Ammon's horn (tissue), 1 donor: ENCODE results near the gene RPL36.
A peak's percentile ranks its signal among the peaks of the same experiment; 100 is the strongest.

Experiments used
- DNase-seq: peaks from one replicate; pipeline ENCODE4 v3.0.0-alpha.2; 2016; ENCODE audit warnings: low spot score

The RPL36 gene

GRCh38 chr19:5690125-5690954, at the start of gene RPL36:
RPL36 (plus strand) TSS chr19:5690295; CDS start chr19:5690508, 213 bp downstream.
- DNase-seq = peak; percentile 96

DNA sequence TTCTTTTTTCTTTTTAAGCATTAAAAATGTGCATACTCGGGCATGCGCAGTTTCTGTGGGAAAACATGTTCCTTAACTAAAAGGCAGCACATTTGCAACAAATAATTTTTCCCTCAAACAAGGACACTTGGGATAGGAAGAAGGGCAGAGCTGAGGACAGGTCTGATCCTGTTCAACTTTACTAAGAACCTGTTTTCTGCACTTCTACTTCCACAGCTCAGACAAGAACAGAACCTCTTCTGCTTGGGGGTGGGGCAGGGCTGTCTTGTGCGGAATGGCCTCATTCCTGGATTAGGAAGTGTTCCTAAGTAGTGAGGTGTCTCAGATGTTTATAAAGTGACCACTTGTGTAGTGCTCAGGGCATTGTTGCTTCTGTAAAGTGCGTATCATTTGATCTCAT, 48.9 kb upstream of the RPL36 start:
- no peak for DNase-seq

DNA sequence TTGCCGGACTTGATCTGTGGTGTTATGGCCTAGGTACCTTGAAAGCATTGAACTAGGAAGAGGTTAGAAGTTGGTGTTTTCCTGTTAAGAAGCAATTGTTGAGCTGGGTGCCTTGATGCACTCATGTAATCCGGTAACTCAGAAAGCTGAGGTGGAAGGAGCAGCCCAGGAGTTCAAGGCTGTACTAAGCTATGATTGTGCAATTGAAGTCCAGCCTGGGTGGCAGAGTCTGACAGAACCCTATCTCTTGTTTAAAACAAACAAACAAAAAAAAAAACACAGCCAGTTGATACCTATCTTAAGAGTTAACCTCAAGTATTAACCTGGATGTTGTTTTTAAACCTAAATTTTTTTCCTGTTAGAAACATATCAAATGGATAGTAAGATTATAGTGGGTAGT, 47.9 kb upstream of the RPL36 start:
- no peak for DNase-seq

- no peak for DNase-seq
Measured at GRCh38 chr19:5643060-5643459, 47.0 kb upstream of the RPL36 start.

- DNase-seq = no peak
Measured at GRCh38 chr19:5644037-5644436, 46.1 kb upstream of the RPL36 start.

GRCh38 chr19:5645409-5645808, 44.7 kb upstream of the RPL36 start:
- DNase-seq = no peak

DNA sequence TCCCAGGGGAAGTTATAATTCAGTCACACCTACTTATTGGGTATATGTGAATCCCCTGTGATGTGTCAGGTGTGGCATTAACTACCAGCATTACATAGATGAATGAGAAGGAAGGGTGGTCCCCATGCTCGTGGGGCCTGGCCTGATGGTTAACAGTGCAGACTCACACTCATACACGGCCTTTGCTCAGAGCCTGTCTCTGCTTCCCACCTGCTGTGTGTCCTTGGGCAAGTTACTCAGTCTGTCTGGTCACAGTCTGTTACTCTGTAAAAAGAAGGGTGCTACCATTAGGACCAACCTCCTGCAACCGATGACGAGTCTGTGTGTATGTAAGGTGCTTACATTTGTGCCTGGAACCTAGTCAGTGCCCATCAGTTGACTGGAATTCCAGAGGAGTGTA, 43.4 kb upstream of the RPL36 start:
- no peak for DNase-seq

DNA sequence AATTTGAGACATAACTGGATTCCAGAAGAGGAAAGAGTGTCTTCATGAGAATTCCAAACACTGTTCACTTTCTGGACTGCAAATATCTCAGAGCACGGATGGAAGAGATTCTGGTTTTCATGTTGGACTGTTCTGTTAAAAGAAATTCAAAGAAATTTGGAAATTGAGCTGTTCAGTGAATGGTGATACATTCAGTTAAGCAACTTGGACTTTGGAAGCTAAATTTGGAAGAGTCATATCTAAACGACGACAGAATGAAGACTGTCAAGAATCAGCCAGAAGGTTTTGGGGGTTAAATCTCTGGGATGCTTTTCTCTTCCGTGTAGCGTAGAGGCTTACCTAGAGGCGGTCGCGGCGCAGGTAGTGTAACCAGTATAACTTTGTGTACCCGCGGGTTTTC, 41.6 kb upstream of the RPL36 start:
- DNase-seq = no peak

- no peak for DNase-seq
Measured at GRCh38 chr19:5651361-5651760, 38.7 kb upstream of the RPL36 start.

- DNase-seq = no peak
Measured at GRCh38 chr19:5652261-5652660, 37.8 kb upstream of the RPL36 start.

GRCh38 chr19:5654931-5655330, 35.2 kb upstream of the RPL36 start:
- DNase-seq = no peak

DNA sequence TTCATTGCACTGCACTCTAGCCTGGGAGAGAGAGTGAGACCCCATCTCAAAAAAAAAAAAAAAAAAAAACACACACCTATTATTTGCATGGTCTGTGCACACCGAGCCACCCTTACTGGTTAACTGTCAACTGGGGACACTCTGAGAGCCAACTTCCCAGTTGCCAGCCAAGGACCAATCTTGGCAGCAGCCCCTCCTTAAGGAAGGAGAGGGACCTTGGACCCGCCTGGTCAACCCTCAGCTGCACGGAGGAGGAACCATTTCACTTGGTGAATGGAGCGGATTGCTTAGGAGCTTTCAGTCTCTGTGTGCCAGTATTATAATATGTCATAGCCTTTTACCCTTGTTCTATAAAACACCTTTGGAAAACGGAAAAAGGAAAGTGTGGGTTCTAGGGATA, 34.7 kb upstream of the RPL36 start:
- DNase-seq = no peak

- no peak for DNase-seq
Measured at GRCh38 chr19:5661483-5661882, 28.6 kb upstream of the RPL36 start.

GRCh38 chr19:5663904-5664303, 26.2 kb upstream of the RPL36 start:
- DNase-seq = no peak

DNA sequence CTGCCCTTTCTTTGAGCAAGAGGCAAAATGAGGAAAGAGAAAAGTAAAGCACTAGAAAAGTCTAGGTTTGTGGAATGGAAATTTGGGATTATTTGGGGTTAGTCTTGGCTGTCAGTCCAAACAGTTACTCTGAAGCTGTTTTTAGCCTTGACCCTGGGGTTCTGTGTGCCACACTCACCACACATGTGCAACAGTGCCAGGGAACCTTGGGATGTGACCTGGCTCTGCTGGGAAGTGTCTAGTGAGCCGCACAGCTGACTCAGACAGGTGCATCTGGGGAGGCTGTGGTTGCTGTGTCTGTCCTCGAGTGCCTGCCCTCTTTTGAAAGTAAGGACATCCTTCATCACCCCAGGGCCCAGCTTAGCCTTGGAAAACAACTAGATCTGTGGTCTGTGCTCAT, 25.6 kb upstream of the RPL36 start:
- no peak for DNase-seq

DNA sequence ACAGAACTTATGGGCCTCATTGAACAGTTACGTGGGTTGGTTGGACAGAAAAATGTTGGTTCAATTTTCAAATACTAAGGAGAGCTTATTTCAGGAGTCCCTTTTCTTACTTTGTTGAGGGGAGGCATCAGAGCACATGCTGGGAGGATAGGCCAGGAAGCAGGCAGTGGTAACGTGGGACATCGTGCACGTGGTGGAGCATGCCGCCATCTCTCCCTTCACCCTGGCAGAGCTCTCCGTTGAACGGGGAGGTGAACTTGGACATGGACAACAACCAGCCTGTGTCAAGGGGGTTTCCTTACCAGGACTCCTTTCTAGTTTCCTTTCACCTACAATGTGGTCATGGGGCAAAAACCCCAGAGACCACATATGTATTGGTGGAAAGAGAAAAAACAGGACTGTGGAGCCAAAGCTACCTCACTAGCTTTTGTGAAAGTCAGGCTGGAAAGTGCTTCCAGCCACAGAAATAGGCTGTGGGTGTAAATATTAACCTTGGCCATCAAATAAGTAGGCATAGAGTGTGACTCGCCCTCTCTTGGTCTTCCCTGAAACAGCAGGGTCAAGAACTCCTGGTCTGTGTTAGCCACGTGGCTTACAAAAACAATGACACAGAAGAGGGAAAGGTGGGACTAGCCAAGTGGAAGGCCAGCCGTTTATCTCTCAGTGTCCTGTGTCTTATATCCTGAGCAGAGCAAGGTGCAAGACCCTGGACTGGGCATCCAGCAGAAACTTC, 24.1 kb upstream of the RPL36 start:
- no peak for DNase-seq

GRCh38 chr19:5666921-5667610, 23.0 kb upstream of the RPL36 start:
- DNase-seq = no peak

GRCh38 chr19:5667751-5668271, 22.3 kb upstream of the RPL36 start:
- DNase-seq = no peak

GRCh38 chr19:5669212-5669611, 20.9 kb upstream of the RPL36 start:
- no peak for DNase-seq

- no peak for DNase-seq
Measured at GRCh38 chr19:5671600-5671999, 18.5 kb upstream of the RPL36 start.

DNA sequence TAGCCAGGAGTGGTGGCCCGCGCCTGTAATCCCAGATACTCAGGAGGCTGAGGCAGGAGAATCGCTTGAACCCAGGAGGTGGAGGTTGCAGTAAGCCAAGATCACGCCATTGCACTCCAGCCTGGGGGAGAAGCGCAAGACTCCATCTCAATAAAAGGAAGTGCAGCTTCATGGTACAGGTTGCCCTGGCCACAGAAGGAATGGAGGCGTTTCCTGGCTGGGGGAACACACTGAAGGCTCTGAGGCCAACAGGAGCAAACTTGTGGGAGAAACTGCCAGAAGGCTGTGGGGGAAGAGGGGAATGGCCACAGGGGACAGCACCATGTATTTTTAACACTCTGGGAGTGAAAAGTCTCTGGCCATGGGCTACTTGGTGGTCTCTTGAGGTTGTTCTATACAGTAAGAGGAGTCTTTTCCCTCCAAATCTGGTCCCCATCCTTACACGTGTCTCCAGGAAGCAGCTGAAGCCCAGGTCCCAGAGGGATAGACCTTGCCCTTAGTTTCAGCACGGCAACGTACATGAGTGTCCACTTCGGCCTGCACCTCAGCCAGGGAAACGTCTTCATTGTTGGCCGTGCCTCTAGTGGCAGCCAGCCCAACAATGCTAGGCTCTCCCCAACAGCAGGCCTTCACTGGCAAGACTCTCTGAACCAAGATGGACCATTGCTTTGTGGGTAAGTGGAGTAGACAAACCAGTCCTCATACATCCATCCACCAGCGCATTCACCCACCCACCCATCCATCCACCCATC, 17.2 kb upstream of the RPL36 start:
- no peak for DNase-seq

DNA sequence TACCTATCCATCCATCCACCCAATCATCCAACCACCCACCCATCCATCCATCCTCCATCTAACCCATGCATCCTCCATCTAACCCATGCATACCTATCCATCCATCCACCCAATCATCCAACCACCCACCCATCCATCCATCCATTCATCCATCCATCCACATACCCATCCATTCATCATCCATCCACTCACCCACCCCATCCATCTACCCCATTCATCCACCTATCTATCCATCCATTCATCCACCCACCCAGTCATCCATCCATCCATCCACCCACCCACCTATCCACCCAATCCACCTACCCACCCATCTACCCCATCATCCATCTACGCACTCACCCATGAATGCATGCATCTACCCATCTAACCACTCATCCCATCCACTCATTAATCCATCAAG, 16.3 kb upstream of the RPL36 start:
- DNase-seq = no peak
